ENCODE data around the gene UBE2M.

UBE2M gene

DNA sequence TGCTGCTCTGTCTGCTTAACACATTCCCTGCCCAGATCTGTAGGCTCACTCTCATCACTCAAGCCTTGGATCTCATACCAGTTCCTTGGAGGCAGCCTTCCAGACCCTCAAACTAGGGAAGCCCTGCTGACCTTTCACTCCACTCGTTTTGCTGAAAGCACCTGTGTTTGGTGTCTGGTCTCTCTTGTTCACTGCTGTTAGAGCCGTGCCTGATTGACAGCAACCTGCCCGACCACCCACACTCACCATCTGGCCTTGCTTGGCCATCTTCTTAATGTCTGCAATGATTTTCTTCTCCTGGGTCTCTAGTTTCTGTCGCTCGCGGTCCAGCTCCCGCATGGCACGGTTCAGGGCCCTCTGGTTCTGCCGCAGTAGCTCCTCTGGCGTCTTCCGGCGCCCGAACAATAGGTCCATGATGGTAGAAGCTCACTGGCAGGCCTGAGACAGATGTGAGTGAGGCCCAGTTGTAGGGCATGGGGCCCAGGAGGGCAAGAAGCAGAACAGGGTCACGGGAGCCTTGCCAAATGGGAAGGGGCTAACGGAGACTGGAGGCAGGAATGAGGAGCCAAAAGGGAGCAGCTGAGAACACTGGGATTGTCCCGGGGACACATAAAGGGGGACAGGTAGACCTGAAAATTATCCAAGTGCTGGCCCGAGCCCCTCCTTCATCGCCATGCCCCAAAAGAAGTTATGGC, 4.5 kb downstream of the UBE2M start:
- DNase-seq (ENCODE audit: extremely low read depth, low read depth), result no peak
- peak overlapping the region; percentile 63 for H3K4me3 ChIP-seq (replicated peaks; ENCODE audit: low read depth, low read length)
- TF ChIP-seq, protein P1, sequence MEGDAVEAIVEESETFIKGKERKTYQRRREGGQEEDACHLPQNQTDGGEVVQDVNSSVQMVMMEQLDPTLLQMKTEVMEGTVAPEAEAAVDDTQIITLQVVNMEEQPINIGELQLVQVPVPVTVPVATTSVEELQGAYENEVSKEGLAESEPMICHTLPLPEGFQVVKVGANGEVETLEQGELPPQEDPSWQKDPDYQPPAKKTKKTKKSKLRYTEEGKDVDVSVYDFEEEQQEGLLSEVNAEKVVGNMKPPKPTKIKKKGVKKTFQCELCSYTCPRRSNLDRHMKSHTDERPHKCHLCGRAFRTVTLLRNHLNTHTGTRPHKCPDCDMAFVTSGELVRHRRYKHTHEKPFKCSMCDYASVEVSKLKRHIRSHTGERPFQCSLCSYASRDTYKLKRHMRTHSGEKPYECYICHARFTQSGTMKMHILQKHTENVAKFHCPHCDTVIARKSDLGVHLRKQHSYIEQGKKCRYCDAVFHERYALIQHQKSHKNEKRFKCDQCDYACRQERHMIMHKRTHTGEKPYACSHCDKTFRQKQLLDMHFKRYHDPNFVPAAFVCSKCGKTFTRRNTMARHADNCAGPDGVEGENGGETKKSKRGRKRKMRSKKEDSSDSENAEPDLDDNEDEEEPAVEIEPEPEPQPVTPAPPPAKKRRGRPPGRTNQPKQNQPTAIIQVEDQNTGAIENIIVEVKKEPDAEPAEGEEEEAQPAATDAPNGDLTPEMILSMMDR (IDR thresholded peaks at IDR 0.05; ENCODE audit: low read depth, low read length, missing control alignments), result no peak

DNA sequence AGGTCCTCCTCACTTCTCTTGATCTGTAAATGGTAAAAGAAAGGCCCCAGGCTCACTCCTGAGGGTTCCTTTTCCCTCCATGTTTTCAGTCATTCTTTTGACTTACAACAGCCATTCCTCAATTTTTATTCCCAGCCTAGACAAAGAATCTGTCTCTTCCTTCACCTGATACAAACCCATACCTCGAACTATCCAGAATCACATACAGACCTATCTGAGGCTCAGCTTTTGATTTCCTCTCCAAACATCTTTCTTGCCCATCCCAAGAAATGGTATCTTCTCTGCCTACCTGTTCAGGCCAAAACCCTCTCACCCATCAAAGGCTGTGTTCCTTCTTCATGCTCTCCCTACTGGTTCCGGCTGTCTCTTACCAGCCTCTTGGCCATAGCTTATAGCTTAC, 5.8 kb downstream of the UBE2M start:
- DNase-seq (ENCODE audit: extremely low read depth, low read depth), result no peak
- H3K4me3 ChIP-seq (replicated peaks; ENCODE audit: low read depth, low read length), result no peak overlapping the region
- TF ChIP-seq, protein P1 (IDR thresholded peaks at IDR 0.05; ENCODE audit: low read depth, low read length, missing control alignments), result no peak

DNA sequence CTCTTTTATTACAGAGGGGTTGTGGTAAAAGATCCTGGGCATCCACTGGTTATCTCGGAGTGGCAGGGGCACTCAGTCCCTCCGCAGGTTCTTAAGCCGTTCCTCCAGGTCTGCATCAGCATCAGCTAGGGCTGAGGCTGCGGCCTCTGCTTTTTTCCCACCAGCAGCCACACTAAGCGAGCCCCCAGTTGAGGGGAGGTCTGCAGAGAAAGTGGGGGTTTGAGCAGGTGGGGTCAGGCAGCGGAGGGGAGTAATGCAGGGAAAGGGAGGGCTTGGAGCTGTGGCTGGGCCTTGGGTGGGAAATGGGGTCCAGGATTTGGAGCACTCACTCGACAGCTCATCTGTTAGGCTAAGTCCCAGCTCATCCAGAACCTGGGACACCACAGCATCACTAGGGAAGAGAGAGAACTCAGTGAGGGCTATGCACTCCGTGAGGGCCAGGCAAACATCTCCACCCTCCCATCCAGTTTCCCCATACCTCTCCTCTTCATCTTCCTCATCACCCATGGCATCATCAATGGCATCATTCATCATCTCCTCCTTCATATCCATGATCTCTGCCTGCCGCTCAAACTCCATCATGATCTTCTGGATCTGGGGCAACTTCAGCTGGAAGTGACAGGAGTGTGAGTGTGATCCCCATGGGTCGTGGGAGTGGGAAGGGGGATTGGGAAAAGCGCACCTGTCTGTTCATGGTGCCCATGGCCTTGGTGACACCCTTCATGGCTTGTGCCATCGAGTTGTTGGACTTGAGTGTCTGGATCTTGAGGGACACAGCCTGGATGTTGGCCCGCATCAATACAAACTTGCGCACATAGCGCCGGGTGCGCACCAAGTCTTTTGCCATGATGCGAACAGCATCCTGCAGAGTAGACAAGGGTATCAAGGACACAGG, 6.6 kb downstream of the UBE2M start:
- TF ChIP-seq, protein P1 (IDR thresholded peaks at IDR 0.05; ENCODE audit: low read depth, low read length, missing control alignments), result no peak
- no peak overlapping the region for H3K4me3 ChIP-seq (replicated peaks; ENCODE audit: low read depth, low read length)
- DNase-seq (ENCODE audit: extremely low read depth, low read depth), result no peak

DNA sequence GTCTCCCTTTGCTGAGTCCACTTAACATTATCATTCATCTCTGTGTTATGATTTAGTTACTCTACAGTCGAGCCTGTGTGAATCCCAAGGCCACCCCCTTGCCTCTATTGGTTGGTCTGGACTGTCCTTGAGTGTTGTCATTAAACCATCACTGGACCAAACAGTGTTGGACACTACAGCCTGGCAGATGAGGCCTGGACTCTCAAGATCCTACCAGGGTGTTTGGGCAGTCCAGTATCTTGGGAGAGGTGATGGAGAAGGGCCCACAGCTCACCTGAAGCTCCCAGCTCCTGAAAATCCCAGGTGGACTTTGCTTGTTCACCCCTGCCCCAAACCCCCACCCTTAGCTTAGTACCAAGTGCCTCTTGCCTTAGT, 7.3 kb downstream of the UBE2M start:
- TF ChIP-seq, protein P1 (IDR thresholded peaks at IDR 0.05; ENCODE audit: low read depth, low read length, missing control alignments), result no peak
- H3K4me3 ChIP-seq (replicated peaks; ENCODE audit: low read depth, low read length), result no peak overlapping the region
- DNase-seq (ENCODE audit: extremely low read depth, low read depth), result no peak

DNA sequence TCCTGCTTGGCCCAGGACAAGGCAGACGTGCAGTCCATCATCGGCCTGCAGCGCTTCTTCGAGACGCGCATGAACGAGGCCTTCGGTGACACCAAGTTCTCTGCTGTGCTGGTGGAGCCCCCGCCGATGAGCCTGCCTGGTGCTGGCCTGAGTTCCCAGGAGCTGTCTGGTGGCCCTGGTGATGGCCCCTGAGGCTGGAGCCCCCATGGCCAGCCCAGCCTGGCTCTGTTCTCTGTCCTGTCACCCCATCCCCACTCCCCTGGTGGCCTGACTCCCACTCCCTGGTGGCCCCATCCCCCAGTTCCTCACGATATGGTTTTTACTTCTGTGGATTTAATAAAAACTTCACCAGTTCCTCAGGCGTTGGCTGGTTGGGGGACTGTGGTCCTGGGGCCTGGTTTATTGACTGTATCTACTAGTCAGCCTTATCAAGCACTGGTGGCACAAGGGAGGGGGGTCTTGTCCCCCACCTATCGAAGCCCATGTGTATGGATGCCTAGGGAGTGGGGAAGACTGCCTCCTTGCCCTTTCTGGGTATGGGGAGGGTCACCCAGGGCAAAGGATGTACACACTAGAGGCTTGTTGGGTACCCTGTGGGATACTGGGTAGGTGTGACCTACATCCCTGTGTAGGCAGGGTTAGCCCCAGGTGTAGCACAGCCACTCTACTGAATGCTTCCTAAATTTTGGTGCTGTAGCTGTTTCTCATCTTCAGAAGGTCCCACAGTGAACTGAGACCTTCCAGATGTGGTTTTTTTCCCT, 7.9 kb downstream of the UBE2M start:
- H3K4me3 ChIP-seq (replicated peaks; ENCODE audit: low read depth, low read length), result no peak overlapping the region
- TF ChIP-seq, protein P1 (IDR thresholded peaks at IDR 0.05; ENCODE audit: low read depth, low read length, missing control alignments), result no peak
- no peak for DNase-seq (ENCODE audit: extremely low read depth, low read depth)

DNA sequence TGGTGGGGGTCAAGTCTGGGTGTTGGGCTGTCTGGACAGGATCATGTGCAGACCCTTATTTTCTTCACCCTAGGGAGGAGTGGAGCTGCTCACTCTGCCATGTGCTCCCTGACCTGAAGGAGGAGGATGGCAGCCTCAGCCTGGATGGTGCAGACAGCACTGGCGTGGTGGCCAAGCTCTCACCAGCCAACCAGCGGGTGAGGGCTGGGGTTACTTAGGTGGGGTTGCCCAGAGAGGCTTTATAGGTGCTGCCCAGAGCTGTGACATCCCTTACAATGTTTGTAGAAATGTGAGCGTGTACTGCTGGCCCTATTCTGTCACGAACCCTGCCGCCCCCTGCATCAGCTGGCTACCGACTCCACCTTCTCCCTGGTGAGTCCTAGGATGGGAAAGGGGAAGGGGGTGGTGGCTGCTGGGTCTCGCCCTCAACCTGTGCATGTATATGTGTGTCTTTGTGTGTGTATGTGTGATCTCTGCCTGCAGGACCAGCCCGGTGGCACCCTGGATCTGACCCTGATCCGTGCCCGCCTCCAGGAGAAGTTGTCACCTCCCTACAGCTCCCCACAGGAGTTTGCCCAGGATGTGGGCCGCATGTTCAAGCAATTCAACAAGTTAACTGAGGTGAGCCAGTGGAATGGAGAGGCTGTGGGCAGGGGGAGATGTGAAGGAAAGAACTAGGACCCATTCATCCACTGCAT, 8.6 kb downstream of the UBE2M start:
- no peak for DNase-seq (ENCODE audit: extremely low read depth, low read depth)
- TF ChIP-seq, protein P1 (IDR thresholded peaks at IDR 0.05; ENCODE audit: low read depth, low read length, missing control alignments), result no peak
- no peak overlapping the region for H3K4me3 ChIP-seq (replicated peaks; ENCODE audit: low read depth, low read length)

Measured in HFF-Myc (cell line).